RWPE1 (cell line): Measurements from ENCODE around the gene S100A9.

Source experiments
- CTCF ChIA-PET: fragments of 350-600 bp; sonication (Branson Sonifier 250); formaldehyde crosslinking; extraction: SDS; loops from one replicate; lab custom pipeline; 2021; lab: Yijun Ruan, JAX
- POLR2A ChIA-PET: fragments of 400-600 bp; formaldehyde crosslinking; extraction: SDS; loops from one replicate; lab custom pipeline; 2020; ENCODE audit warnings: antibody characterized with exemption; ENCODE audit not compliant: low non-redundant PET; lab: Yijun Ruan, JAX
- DNase-seq: peaks from one replicate; pipeline ENCODE4 v3.0.0; 2012; ENCODE audit warnings: low spot score
- H3K27ac ChIP-seq: fragments of 450-650 bp; 2 replicates; pipeline ENCODE4 v1.5.1; 2017
- TF ChIP-seq, protein P1 (sequence below): fragments of 450-650 bp; conservative IDR thresholded peaks from 2 replicates; pipeline ENCODE4 v1.5.1; 2017; ENCODE audit warnings: low read depth, mild to moderate bottlenecking

The S100A9 gene

DNA sequence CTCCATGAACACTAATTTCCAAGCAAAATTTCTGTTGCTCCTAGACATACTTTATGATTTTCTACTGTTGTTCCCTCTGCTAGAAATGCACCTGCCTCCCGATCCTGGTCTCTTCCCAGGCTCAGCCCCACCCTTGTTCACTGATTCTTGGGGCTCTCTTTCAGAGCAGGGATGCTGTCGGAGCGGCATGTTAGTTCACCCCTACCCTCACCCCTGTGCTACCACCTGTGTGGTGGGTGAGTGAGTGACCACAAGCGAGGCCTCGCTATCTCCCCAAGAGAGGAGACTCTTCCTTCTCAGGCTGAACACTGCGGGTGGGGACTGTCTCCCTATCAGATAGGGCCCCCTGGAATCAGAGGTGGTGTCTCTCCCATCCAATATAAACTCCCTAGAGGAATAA is 38.1 kb downstream of the S100A9 start:
- TF ChIP-seq, protein P1, sequence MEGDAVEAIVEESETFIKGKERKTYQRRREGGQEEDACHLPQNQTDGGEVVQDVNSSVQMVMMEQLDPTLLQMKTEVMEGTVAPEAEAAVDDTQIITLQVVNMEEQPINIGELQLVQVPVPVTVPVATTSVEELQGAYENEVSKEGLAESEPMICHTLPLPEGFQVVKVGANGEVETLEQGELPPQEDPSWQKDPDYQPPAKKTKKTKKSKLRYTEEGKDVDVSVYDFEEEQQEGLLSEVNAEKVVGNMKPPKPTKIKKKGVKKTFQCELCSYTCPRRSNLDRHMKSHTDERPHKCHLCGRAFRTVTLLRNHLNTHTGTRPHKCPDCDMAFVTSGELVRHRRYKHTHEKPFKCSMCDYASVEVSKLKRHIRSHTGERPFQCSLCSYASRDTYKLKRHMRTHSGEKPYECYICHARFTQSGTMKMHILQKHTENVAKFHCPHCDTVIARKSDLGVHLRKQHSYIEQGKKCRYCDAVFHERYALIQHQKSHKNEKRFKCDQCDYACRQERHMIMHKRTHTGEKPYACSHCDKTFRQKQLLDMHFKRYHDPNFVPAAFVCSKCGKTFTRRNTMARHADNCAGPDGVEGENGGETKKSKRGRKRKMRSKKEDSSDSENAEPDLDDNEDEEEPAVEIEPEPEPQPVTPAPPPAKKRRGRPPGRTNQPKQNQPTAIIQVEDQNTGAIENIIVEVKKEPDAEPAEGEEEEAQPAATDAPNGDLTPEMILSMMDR: no peak
- CTCF ChIA-PET: interaction anchor here (1.2 to 1.3 kb wide), 3 partner anchors 9 to 40 kb away, joined by 3 to 5 read pairs (median 4); partner anchors contain the start of gene S100A9
- no peak for DNase-seq
- POLR2A ChIA-PET: no interaction called here
- peak overlapping the region; percentile 77 for H3K27ac ChIP-seq

DNA sequence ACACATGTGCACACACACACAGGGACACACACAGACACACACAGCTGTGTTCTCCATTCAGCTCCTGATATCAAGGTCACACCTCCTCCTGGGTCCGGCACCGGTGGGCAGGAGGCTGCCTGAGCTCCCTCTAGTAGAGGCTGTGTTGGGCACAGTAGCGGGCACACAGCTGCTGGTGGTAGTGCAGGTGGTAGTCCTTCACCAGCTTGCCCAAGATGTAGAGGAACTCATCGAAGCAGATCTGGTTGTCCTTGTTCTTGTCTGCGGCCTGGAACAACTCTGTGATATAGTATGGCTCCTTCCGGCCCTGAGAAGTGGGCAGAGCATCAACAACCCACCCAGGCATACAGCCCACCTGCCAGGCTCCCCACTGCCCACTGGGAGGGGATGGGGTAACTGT is 38.8 kb downstream of the S100A9 start:
- TF ChIP-seq, protein P1: no peak
- DNase-seq: no peak
- ChIA-PET POLR2A (no interaction called here), CTCF (interaction anchor here (0.6 kb wide), 1 partner anchor 41 kb away, joined by 3 read pairs; no protein-coding TSS in a partner anchor)
- no peak overlapping the region for H3K27ac ChIP-seq

DNA sequence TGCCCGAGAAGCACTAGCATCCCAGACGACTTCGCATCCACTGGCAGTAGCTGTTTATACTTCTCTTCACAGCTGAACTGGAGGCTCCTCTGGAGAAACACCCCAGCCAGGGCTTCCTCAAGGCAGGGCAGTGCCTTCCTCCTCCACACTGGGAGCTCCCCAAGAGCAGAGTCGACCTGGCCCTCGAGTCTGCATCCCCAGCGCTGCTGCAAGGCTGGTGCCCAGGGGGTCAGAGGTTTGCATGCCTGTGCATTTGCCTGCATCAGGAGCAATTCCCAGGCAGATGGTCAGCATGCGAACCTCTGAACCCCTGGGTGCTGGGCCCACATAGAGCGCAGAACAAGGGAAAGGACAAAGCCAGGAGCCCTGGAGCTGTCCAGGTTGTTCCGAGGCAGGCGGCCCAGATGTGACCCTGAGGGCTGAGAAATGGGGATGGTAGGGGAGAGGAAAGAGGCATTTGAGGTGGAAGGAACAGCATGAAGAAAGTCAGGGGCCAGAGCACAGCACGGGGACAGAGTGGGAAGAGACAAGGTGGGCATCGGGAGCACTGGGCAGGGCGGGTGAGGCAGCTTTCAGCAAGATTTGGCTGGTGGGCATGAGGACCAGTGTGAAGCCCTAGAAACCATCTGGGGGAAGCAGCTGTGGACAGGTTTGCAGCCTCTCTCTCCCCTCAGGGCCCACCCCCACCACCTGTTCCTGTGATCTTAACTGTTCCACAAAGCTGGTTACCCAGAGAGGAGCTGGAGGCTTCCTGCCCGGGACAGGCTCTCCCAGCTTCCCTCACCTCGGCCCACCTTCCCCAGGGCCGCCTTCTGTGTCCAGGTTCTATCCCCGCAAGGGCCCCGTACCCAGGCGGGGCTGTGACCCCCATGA is 39.6 kb downstream of the S100A9 start:
- TF ChIP-seq, protein P1: no peak
- POLR2A ChIA-PET: no interaction called here
- DNase-seq: no peak
- CTCF ChIA-PET: interaction anchor here (0.6 kb wide), 1 partner anchor 42 kb away, joined by 3 read pairs; no protein-coding TSS in a partner anchor
- H3K27ac ChIP-seq: no peak overlapping the region

DNA sequence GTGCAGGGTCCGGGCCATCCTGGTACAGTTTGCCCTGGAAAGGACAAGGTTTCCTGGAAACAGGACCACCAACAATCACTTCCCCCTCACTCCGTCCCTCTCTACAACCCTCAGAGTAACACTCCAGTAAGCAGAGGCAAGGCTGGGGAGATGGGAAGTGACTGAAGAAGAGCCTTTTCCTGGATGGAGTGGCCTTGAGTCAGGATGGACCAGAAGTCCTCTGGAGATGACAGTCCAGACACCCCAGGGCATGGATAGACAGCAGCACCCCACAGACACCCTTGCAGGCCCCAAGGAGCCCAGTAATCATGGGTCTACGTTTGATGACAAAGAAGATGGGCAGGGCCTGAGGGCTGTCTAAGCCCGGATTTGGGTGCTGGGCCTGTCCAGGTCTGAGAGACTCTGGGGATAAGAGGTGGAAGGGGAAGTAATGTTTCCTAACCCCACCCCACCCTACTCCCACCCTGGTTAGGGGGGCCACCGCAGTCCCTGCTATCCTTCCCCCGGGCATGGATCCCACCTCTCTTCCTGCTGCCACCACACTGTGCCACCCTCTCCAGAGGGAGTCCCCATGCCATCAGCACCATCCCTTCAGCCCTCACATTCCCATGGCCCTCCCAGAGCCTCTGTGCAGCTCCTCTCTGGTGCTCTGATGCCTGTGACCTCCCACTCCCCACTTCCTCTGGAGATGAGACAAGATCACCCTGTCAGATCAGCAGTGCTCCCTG is 40.4 kb downstream of the S100A9 start:
- no peak for DNase-seq
- ChIA-PET CTCF (interaction anchor here (0.6 kb wide), 1 partner anchor 44 kb away, joined by 3 read pairs; no protein-coding TSS in a partner anchor), POLR2A (no interaction called here)
- no peak overlapping the region for H3K27ac ChIP-seq
- TF ChIP-seq, protein P1: no peak

DNA sequence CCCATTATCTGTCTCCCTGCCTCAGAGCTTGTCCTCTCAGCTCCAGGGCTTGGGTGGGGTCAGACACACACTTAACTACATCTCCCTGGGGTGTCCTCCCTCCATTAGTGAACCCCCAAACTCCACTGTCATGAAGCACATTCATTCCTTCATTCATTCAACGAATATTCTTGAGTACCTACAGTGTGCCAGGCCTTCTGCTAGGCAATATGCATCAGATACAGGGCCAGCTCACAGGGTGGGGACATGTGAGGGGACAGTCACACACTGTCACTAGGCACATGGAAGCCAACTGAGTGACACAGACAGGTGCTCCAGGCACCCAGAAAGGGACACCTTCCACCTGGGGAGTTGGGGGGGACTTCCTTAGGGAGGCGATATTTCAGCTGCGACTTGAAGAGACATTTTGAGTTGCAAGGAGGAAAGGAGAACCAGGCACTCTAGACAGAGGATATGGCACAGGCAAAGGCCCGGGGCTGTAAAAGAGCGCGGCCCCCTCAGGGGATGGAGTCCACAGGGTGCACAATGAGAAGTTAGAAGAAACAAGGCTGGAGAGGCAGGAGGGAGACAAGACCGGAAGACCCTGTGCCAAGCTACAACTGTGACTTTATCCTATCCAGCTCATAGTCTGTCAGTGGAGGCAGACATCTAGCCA is 41.9 kb downstream of the S100A9 start:
- CTCF ChIA-PET: interaction anchor here (0.6 to 1.2 kb wide), 4 partner anchors 47 to 96 kb away, joined by 3 to 5 read pairs (median 4); no protein-coding TSS in a partner anchor
- POLR2A ChIA-PET: no interaction called here
- TF ChIP-seq, protein P1: no peak
- DNase-seq: no peak
- H3K27ac ChIP-seq: no peak overlapping the region

DNA sequence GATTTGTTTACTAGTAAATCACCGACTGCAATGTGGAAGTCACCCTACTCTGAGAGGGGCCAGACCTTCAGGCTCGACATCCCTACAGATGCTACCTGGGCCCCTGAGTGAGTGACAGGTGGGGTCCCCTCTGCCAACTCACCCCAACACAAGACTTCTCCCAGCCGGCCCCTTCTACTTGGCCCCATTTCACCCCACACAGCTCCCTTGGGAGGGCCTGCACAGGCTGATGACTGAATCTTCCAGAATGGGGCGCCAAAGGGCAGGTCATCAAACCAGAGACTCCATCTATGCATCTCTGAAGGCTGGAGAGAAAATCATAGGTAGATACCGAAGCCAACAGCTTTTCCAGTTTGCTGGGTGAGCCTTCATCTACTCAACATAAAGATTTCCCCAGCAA is 42.6 kb downstream of the S100A9 start:
- no peak for DNase-seq
- CTCF ChIA-PET: interaction anchor here (0.6 to 1.2 kb wide), 5 partner anchors 15 to 96 kb away, joined by 3 to 5 read pairs (median 4); no protein-coding TSS in a partner anchor
- no peak overlapping the region for H3K27ac ChIP-seq
- POLR2A ChIA-PET: no interaction called here
- TF ChIP-seq, protein P1: no peak
